H4 (cell line): ENCODE data around the gene PPP2R1B. TPM values are rescaled to one million over a fixed set of nuclear protein-coding genes. Genes with fewer than 3 reads are reported as not detected.
A peak's percentile ranks its signal among the peaks of the same experiment; 100 is the strongest.
"Not testable (repeated sequence)": the region's sequence is repeated elsewhere in the genome, so short reads cannot be mapped to it uniquely, and the experiment has no call there.

Experiments used
- DNase-seq: peaks from one replicate; pipeline ENCODE4 v3.0.0-alpha.2; 2015; ENCODE audit warnings: low spot score
- total RNA-seq: library from RNA; depleted of rRNA; stranded (reverse); fragments of >200 nt; shearing (Covaris generic); gene quantifications from 2 replicates; pipeline ENCODE4 v1.2.3, GENCODE V29; 2014; rRNA removed

PPP2R1B gene
- 29.3 and 42.4 TPM in 2 replicates for total RNA-seq

DNA sequence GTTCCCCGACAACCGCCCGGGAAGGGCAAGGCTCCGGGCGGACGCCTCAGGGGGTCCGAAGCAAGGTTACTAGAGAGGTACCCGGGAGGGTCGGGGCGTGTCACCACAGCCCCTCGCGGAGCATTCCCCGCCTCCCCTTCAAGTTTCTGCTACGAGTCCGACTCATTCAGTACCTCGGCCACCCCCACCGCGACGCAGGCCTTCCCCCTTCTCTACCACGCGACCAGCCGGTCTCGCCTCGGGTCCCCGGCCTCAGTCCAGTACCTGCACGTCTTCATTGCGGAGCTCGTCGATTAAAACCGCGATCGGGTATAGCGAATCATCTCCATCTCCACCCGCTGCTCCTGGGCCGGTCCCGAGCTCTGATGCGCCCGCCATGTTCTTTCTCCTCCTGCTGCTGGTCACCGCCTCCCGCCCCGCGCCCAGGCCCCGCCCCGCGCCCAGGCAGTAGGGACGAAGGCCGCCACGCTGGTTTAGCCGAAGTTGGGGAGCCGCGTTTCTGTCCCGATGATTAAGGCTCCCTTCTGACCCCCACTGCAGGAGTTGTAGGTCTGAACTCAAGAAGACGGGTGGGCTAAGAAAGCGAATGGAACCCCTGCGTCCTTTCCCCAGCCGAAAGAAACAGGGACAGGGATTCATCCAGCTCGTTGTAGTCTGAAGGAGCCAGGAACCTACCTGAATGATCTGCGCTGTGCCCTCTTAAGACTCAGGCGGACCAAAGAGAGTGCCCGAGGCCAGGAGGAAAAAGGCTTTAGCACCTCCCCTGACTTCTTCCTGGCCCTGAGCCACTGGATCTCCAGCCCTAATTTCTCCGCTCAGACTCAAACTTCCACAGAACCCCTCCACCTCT lies at the start of gene PPP2R1B:
TSS of gene PPP2R1B (minus strand) at position 406 of the 850 bp plus-strand sequence. CDS start at position 378, 28 bp downstream.
- DNase-seq, result peak; percentile 58

DNA sequence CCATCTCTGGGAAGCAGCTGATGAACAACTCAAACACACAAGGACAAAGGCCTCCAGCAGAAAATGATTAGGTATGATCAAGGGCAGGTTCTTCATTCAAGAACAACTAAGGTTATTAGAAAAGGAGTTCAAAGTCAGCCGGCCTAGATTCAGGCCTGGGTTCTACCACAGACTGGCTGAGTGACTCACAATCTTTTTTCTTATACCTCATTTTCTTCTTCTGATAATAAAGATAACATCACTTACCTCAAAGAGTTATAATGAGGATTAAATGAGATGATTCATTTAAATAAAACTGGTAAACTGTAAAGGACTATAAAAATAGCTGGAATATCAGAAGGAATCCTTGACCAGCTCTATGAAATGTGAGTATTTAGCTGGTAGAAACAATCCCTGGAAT lies 49.3 kb upstream of the PPP2R1B start:
- DNase-seq, result no peak

DNA sequence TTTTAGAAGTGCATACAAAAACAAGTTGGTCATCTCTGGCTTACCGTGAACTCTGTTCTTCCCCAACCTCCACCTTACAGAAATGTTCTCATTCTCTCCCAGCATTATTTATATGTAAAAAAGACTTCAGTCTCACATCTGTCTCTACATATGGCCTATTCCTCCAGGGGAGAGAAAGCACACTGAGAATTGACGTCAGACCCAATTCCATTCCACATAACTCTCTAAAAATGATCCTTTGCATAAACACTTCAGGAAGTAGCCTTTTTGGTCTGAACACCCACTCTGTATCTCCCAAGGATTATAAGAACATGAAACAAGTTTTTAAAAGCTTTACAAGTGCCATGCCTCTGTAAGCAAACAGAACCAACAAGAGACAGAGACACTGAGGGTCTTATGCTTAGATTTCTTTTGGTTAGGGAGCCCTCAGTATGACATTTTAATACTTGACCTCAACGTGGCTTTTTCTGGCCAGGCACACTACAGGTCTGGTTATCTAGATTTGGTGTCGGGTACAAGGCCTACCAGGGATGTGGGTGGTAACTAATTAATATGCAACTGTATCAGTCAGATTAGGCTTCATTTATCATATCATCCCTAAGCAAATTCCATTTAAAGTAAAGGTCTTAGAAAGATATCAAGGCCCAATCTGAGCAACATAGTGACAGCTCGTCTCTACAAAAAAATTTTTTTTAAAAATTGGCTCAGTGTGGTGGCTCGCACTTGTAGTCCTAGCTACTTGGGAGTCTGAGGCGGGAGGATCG lies 48.5 kb upstream of the PPP2R1B start:
- no peak for DNase-seq

DNA sequence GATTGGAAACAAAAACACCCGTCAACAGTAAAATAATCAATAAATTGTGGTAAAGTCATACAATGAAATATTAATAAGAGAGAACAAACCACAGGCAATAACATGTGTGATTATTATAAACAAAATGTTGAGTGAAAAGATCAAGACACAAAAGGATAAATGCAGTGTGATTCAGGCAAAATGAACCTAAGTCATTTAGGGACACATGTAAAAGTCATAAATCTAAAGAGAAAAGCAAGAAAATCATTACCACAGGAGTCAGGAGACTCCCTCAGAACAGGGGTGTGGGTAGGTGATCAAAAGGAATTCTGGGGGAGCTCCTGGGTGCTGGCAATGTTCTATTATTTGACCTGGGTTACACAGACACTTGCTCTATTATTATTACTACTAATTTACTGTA lies 47.9 kb upstream of the PPP2R1B start:
- no peak for DNase-seq

DNA sequence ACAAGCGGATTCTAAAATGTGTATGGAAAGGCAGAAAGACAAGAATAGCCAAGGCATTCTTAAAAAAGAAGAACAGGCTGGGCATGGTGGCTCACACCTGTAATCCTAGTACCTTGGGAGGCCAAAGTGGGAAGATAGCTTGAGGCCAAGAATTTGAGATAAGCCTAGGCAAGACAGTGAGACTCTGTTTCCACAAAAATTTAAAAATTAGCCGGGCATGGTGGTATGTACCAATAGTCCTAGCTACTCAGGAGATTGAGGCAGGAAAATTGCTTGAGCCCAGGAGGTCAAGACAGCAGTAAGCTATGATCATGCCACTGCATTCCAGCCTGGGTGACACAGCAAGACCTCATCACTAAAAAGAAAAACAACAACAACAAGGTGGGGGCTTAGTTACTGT lies 46.0 kb upstream of the PPP2R1B start:
- no peak for DNase-seq

DNA sequence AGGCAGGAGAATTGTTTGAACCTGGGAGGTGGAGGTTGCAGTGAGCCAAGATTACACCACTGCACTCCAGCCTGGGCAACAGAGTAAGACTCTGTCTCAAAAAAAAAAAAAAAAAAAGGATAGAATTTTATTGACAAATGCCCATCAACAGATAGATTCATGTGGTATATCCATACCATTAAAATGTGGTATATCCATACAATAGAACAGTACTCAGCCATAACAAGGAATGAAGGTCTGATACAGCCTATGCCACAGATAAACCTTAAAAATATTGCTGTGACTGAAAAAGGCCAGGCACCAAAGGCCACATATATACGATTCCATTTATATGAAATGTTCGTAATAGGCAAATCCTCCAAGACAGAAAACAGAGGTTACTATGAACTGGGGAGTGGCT lies 45.3 kb upstream of the PPP2R1B start:
- DNase-seq, result no peak

DNA sequence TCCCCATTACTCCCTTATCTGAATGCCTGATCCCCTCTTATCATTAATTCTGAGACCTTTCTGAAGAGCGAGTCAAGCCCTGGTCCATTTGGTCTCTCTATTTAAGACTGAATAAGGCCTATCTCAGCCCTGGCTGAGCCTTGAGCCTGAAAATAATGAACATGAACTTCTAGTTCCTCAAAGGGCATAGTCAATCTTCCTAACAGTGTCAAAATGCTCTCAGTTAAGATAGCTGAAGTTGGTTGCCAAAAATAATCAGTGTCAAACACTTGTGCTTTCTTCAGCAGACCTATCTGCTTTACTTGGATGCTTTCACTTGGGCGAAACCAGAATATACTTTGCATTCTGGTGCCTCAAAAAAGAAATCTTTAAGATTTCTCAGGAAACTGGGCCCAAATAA lies 42.6 kb upstream of the PPP2R1B start:
- no peak for DNase-seq

DNA sequence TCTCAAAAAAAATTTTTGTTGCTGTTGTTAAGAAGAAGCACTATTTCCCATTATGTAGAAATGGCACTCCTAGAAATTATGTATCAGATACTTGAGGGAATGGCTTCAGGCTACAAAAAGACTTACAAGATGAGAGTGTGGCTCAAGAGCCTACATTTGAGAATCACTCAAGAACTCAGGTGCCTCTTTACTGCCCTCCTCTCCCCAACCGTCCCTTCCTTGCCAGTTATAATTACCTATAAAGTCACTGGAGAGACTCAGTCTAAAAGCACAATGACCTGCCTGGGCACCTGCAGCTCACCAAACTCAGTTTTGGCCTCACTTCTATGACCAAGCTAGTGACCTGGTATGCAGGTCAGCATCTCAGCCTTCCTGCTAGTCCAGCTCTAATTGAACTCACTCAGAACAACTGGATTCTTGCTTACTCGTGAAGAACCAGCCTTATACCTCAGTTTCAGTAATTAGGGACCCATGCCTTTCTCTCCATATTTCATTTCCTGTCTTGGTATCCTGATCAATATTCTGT lies 41.9 kb upstream of the PPP2R1B start:
- no peak for DNase-seq

DNA sequence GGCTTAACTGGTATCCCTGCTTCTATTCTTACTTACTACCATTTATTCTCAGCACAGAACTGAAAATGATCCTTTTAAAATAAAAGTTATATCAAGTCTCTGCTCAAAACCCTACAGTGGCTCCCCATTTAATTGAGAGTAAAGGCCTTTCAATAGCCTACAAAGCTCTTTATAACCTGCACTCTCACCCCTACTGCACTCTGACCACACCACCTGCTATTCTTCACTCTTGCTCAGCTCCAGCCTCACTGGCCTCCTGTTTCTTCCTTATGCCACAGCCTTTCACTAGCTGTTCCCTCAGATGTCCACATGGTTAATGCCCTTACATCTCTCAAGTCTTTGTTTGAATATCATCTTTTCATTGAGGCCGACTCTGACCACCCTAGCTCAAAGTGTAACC lies 40.9 kb upstream of the PPP2R1B start:
- DNase-seq, result no peak

DNA sequence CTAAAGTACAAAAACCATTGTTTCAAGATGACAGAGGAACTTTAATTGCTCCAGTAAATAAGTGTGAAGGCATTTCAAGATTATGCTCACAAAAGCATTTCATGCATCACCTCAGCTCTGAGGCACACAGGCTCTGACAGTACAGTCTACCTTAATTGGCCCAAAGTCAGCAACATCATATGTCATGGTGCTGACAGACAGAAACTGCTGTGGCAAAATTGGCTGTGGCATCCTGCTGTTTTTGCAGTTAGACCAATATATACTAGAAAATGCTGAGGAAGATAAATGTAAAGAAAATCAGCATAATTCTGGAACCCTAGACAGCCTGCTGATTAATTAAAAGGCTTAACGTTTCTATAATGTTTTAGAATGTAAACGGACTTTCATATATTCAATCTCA lies 34.9 kb upstream of the PPP2R1B start:
- DNase-seq, result no peak

DNA sequence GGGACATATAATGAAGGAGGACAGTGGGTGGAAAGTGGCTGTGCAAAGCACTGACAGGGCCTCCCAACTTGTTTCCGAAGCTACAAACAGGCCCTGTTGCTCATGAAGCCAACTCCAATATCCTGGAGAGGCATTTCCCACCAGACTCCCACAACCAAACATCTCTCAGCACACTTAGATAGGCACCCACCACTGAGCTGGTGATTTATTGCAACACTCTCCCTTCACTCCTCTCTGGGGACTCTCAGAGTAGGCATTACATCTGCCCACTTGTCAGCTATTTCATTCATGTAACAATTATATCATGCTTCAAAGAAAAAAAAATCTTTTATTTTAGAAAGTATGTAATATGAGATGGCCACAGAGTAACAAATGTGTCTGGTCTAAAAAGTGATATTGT lies 32.1 kb upstream of the PPP2R1B start:
- DNase-seq, result no peak

DNA sequence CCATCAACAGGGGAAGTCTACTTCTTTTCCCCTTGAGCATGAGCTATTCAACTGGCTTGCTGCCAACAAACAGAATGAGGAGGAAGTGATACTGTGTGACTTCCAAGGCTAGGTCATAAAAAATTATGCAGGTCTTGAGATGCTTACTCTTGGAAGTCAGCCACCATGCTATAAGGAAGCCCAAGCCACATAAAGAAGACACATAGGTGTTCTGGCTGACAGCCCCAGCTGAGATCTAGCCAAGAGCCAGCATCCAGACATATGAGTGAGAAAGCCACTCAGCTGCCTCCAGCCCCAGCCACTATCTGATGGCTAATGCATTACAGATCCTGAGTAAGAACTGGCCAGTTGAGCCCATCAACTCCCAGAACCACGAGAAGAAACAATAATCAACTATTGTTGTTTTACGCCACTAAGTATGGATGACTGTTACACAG lies 31.0 kb upstream of the PPP2R1B start:
- peak; percentile 12 for DNase-seq

DNA sequence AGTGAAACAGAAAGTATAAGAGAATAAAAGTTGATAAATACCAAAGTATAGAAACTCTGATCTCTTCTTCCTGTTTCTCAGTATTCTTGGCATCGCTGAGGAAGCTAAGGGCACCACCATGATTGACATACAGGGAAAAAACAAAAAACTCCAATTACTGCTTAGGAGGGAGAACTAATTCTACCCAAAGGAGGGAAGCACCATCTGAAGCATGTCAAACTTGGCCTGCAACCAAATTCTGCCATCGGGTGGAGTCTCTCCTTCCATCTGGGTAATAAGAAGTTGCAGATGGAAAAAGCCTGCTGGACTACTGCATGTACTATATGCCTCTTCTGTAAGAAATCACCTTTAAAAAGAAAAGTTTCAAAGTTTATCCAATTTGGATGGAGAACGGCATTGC lies 30.5 kb upstream of the PPP2R1B start:
- DNase-seq, result no peak

DNA sequence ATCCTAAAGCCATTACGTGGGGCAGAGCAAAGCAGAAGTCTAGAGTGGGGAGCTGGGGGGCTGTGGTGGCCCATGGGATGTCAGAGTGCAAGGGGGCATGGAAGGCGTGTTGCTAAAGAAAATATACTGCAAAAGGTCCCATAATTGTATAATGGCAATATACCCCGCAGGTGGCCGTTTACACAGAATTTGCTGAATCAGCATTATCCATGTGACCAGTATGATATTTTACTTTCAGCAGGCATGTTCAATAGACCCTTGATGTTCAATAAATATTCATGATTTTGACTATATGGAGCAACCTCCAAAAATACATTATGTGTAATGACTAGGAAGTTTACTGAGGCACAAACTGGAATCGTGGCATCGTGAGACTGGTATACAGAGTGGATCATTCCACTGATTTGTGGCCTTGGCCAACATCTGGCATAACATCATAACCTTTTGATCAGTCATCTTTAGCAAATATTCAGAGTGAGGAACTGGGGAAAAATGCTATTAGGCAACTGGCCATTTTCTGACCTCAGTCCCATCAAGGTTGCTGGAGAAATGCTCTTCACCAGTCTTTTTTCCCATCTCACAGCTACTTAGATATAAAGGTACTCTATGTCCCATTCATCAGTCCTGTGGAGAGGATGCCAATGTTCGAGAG lies 29.3 kb upstream of the PPP2R1B start:
- no peak for DNase-seq

DNA sequence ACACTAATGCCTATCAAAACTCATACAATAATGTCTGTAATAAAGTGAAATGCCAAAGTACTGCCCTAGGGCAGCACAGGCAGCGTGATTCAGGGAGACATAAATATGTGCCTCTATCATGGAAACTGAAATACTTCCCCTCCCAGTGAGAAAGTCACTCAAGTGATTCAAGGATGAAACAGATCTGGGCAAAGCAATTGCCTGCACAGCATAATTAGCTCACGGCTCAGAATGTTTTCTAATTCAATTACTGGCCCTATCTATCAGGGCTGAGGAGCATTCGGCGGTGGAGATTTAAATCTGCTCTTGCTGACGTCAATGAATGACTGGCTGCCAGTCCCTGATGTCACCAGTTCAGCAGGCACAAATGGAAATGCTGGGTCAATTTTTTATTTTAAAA lies 27.7 kb upstream of the PPP2R1B start:
- DNase-seq, result no peak

DNA sequence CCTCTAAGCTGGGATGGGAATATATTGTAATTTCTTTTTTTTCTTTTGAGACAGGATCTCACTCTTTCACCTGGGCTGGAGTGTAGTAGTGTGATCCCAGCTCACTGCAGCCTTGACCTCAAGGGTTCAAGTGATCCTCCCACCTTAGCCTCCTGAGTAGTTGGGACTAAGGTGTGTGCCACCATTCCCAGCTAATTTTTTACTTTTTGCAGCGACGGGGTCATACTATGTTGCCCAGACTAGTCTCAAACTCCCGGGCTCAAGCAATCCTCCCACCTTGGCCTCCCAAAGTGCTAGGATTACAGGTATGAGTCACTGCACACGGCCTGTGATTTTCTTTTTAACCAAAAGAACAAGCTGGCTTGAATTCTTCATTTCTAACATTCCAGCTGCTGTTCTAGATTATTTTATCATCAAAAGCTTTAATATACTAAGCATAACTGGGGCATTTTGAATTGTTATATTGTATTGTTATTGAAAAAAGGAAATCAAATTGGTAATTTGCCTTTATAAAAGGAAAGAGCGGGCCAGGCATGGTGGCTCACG lies 26.8 kb upstream of the PPP2R1B start:
- no peak for DNase-seq

DNA sequence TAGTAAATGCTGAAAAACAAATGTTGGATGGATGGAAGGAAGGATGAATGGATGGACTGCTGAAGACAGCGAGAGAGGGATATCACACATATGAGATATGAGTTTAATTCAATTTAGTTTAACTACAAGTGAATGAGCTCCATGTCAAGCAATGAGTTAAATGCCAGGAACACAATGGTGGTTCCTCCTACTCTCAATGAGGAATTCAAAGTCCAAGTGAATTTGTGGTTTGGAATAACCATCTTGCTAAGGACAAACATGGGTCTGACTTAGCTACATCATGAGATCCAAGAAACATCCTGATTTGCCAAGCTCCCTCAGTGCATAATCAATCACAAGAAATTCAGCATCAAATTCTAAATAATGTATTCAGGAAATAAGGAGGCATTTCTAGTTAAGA lies 26.1 kb upstream of the PPP2R1B start:
- no peak for DNase-seq

DNA sequence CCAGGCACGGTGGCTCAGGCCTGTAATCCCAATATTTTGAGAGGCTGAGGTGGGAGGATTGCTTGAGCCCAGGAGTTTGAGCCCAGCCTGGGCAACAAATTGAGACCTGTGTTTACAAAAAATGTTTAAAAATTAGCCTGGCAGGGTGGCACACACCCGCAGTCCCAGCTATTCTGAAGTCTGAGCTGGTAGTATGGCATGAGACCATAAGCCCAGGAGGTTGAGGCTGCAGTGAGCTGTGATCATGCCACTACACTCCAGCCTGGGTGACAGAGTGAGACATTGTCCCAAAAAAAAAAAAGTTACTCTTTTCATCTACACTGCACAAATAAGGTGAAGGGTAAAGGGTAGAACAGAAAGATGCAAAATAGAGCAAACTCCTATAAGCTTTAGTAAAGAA lies 22.3 kb upstream of the PPP2R1B start:
- no peak for DNase-seq

DNA sequence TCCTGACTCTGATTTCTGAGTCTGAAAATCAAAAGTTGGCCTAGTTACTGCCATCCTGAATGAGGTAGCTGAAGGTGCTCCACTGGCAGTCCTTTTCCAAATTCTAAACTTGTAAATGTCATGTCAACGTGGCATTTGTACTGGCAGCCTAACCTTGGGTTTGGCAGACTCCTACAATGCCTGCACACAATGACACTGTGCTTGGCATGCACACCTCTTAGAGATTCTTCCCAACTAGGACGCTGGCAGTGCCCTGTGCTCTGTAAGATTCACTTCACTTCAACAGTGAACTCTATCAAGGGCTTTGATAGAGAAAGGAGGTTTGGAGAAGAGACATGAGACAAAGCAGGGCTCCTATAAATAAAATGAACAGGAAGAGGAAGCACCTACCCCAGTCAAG lies 21.9 kb upstream of the PPP2R1B start:
- no peak for DNase-seq

DNA sequence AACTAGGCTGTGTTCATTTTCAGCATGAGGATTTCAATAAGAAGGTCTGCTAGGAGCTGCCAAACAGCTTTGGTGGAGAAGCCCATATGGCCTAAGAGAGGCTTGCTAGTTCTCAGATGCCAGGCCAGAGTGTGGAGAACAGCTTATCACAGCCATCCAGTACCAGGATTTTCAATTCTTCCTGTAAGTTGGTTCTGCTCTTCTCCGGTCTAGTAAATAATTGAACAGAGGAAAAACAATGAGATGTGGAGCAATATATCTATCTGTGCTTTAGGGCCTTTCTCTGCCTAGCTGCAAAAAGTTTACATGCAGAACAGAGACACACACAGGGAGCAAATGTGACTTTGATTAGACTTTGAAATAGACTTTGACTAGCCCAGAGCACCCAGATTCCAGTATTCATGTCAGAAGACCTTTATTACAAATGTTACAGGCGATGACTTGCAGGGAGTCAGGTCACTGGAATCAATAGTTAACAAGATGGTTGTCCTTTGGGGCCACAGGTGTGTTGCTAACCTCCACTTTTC lies 19.8 kb upstream of the PPP2R1B start:
- no peak for DNase-seq

DNA sequence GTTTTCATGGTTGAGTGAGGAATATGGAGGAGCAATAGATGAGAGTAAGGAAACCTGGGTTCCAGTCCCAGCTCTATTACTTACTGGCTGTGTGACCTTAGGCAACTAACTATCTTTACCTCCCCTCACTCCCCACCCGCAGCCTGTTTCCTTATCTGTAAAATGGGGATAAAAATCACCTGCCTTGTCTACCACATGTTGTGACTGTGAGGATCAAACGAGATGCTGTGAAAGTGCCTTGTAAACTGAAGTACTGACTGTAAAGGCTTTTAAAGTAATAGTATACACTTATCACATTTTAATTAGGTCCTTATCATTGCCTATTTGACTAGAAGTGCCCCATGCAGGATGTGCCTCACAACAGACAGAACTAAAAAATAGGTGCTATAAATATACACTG lies 18.9 kb upstream of the PPP2R1B start:
- no peak for DNase-seq

DNA sequence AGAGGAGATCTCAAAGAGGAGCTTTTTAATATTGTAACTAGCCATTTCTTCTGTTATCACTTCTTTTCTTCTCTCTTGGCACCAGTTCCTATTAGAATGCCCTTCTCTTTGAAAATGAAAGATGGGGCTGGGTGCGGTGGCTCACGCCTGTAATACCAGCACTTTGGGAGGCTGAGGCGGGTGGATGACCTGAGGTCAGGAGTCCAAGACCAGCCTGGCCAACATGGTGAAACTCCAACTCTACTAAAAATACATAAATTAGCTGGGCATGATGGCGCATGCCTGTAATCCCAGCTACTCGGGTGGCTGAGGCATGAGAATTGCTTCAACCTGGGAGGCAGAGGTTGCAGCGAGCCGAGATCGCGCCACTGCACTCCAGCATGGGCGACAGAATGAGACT lies 18.1 kb upstream of the PPP2R1B start:
- not testable (repeated sequence) for DNase-seq
